K562 (cell line): ENCODE measurements around the gene SERPINA3. TPM values are rescaled to one million over a fixed set of nuclear protein-coding genes. Genes with fewer than 3 reads are reported as not detected.

Source experiments
- ATAC-seq: fragments of 200-7000 bp; cut with Tn5 transposase; 3 replicates; pipeline ENCODE4 v1.9.1; 2020; ENCODE audit warnings: moderate library complexity
- BruUV-seq: library from RNA; stranded (reverse); fragments of 400-500 nt; replicated peaks from 2 replicates; lab custom pipeline; 2021; lab: Mats Ljungman, UMichigan
- CTCF ChIA-PET: fragments of 300-600 bp; formaldehyde crosslinking; extraction: SDS; loops from one replicate; lab custom pipeline; 2021; ENCODE audit warnings: low intra/inter-chr PET ratio; lab: Yijun Ruan, JAX
- POLR2A ChIA-PET: fragments of 300-600, 350-650 bp; sonication (Branson Sonifier 250); formaldehyde crosslinking; extraction: SDS; loops from one replicate; lab custom pipeline; 2021; ENCODE audit warnings: antibody characterized with exemption, inconsistent platforms; lab: Yijun Ruan, JAX
- DNase-seq, 4 experiments: peaks; one replicate each; pipeline versions ENCODE4 v3.0.0 to v3.0.0-alpha.2; 2011 to 2018; ENCODE audit warnings: low spot score in 3 of 4, mixed read lengths in 3 of 4; ENCODE audit errors: extremely low read depth in 1 of 4
- FAIRE-seq: peaks from 2 replicates; lab custom pipeline; 2011; peaks lifted over from hg19 to GRCh38; lab: Jason Lieb, UNC
- H2AFZ ChIP-seq: 2 replicates; pipeline ENCODE4 v1.6.0; 2011; ENCODE audit warnings: low read depth, low read length, control low read depth, inconsistent platforms
- H3K27ac ChIP-seq: fragments of 200-600 bp; 3 replicates; pipeline ENCODE4 v1.8.0; 2011; ENCODE audit warnings: low read depth, mild to moderate bottlenecking, control low read depth, inconsistent platforms, low read length, moderate library complexity, mixed read lengths; ENCODE audit errors: extremely low read depth
- H3K27me3 ChIP-seq, 2 experiments: fragments of 300-600 bp in 1 of 2; 2 replicates in 1 of 2; 3 replicates in 1 of 2; pipeline versions ENCODE4 v1.6.0 to v1.8.0; 2011; ENCODE audit warnings: inconsistent platforms in 2 of 2, low read length in 2 of 2, mild to moderate bottlenecking in 1 of 2, mixed read lengths in 1 of 2, moderate library complexity in 1 of 2; ENCODE audit not compliant: control insufficient read depth in 2 of 2, insufficient read depth in 2 of 2
- H3K36me3 ChIP-seq: fragments of 300-600 bp; 3 replicates; pipeline ENCODE4 v1.8.0; 2011; ENCODE audit warnings: mild to moderate bottlenecking, low read length, inconsistent platforms; ENCODE audit not compliant: control insufficient read depth, insufficient read depth
- H3K4me1 ChIP-seq, 2 experiments: fragments of 200-600 bp in 1 of 2; replicated peaks in 1 of 2; 2 replicates in 1 of 2; 3 replicates in 1 of 2; pipeline versions ENCODE4 v1.5.1 to v1.8.0; 2011; ENCODE audit warnings: inconsistent platforms in 2 of 2, low read length in 2 of 2, mild to moderate bottlenecking in 1 of 2, mixed read lengths in 1 of 2, moderate library complexity in 1 of 2; ENCODE audit not compliant: control insufficient read depth in 2 of 2, insufficient read depth in 2 of 2
- H3K4me2 ChIP-seq: 2 replicates; pipeline ENCODE4 v1.6.1; 2011; ENCODE audit warnings: low read length, control low read depth, inconsistent platforms, mixed read lengths; ENCODE audit not compliant: insufficient read depth
- H3K4me3 ChIP-seq: fragments of 200-600 bp; sonication (generic), shearing (Covaris generic); 2 replicates; pipeline ENCODE4 v1.5.1; 2016; ENCODE audit warnings: control low read depth, inconsistent platforms
- H3K79me2 ChIP-seq: fragments of 200-600 bp; 3 replicates; pipeline ENCODE4 v1.8.0; 2011; ENCODE audit warnings: low read length, inconsistent platforms; ENCODE audit not compliant: control insufficient read depth, insufficient read depth
- H3K9ac ChIP-seq, 2 experiments: 2 replicates each; pipeline versions ENCODE4 v1.6.0 to v1.6.1; 2011; ENCODE audit warnings: low read depth in 2 of 2, low read length in 2 of 2, control low read depth in 1 of 2, inconsistent platforms in 1 of 2, mild to moderate bottlenecking in 1 of 2, mixed read lengths in 1 of 2; ENCODE audit not compliant: insufficient read depth in 1 of 2
- H3K9me1 ChIP-seq: one replicate; pipeline ENCODE4 v1.6.0; 2011; ENCODE audit warnings: inconsistent platforms, mild to moderate bottlenecking, low read length, moderate library complexity; ENCODE audit not compliant: control insufficient read depth, insufficient read depth
- H3K9me3 ChIP-seq: replicated peaks from 2 replicates; pipeline ENCODE4 v1.5.1; 2011; ENCODE audit warnings: low read depth, low read length, inconsistent platforms; ENCODE audit not compliant: control insufficient read depth, insufficient read depth
- H4K20me1 ChIP-seq: replicated peaks from 2 replicates; pipeline ENCODE4 v1.6.1; 2011; ENCODE audit warnings: low read length, inconsistent platforms, mixed read lengths; ENCODE audit not compliant: control insufficient read depth, insufficient read depth
- ASH1L ChIP-seq: fragments of 450-650 bp; IDR thresholded peaks from 2 replicates; pipeline ENCODE4 v1.6.1; 2018; ENCODE audit warnings: borderline replicate concordance, mild to moderate bottlenecking, low read depth; ENCODE audit not compliant: partially characterized antibody
- CAMTA2 ChIP-seq: fragments of 250-450 bp; sonication (Bioruptor Pico); conservative IDR thresholded peaks from 2 replicates; pipeline ENCODE4 v1.5.1; 2022
- EHMT2 ChIP-seq: fragments of 450-650 bp; IDR thresholded peaks from 2 replicates; pipeline ENCODE4 v1.6.1; 2018; ENCODE audit warnings: antibody characterized with exemption
- EP300 ChIP-seq: IDR thresholded peaks from 2 replicates; pipeline ENCODE4 v1.6.1; 2012; ENCODE audit warnings: low read length, improper control_type of control experiment
- MYNN ChIP-seq, 2 experiments: sonication (generic); formaldehyde crosslinking in 1 of 2; IDR thresholded peaks; 2 replicates each; pipeline versions ENCODE4 v1.5.0 to v1.6.1; 2016 to 2020; ENCODE audit warnings: antibody characterized with exemption in 1 of 2, missing genetic modification reagents in 1 of 2
- NFIC ChIP-seq: fragments of 450-650 bp; IDR thresholded peaks from 2 replicates; pipeline ENCODE4 v1.6.1; 2017; ENCODE audit warnings: mild to moderate bottlenecking, inconsistent platforms
- in situ Hi-C: fragments of 300-500 bp; cut with MboI; formaldehyde crosslinking; loops from 4 replicates; pipeline ENCODE4 v1.15.0; 2018; ENCODE audit warnings: inconsistent platforms, mixed read lengths
- intact Hi-C: fragments of 100-400 bp; cut with micrococcal nuclease; formaldehyde crosslinking; loops from 2 replicates; pipeline ENCODE4 v1.14.2; 2022
- polyA plus RNA-seq, 8 experiments: library from polyadenylated mRNA; depleted of rRNA in 4 of 8; stranded (reverse) in 5 of 8; unstranded in 3 of 8; fragments of >200 nt; fragmentation: Nextera tagmentation in 2 of 8; fragmentation: Illumina TruSeq in 1 of 8; extraction: Ambion mirVana in 2 of 8; extraction: Trizol in 1 of 8; gene quantifications; 2 replicates each; pipeline versions ENCODE4 v1.2.1 to v1.2.3, GENCODE V29; 2011 to 2014; ENCODE audit warnings: inconsistent platforms in 1 of 8, missing spikeins in 1 of 8
- total RNA-seq, 7 experiments: library from RNA; depleted of rRNA in 6 of 7; stranded (reverse); fragments of >200 nt in 6 of 7; fragmentation: Illumina TruSeq in 2 of 7; extraction: Trizol in 2 of 7; gene quantifications; 2 replicates each; pipeline versions ENCODE4 v1.2.1 to v1.2.3, GENCODE V29; 2011 to 2021; ENCODE audit warnings: low replicate concordance in 1 of 7
- TF ChIP-seq, protein P1 (sequence below), 2 experiments: fragments of 450-650 bp in 1 of 2; sonication (generic) in 1 of 2; formaldehyde crosslinking in 1 of 2; IDR thresholded peaks; 2 replicates each; pipeline versions ENCODE4 v1.7.1 to v1.9.0; 2016 to 2022; ENCODE audit warnings: inconsistent platforms in 1 of 2, mild to moderate bottlenecking in 1 of 2, missing genetic modification reagents in 1 of 2
- TF ChIP-seq, protein P2 (sequence below): sonication (generic); formaldehyde crosslinking; IDR thresholded peaks from 2 replicates; pipeline ENCODE4 v1.8.0; 2022; ENCODE audit warnings: mild to moderate bottlenecking, missing genetic modification reagents

SERPINA3 gene
- total and polyA plus RNA-seq, 9 of the 15 experiments (the other 6 are each of a cell fraction or from before 2014, with no cell fraction given): 2.3 TPM; not detected in 8

- no peak overlapping the region for H3K4me3 ChIP-seq
- H3K9me1 ChIP-seq: no peaks in the 10 kb centered on the region
- H4K20me1 ChIP-seq: no peaks in the 10 kb centered on the region
- H3K79me2 ChIP-seq: no peaks in the 10 kb centered on the region
- no peak overlapping the region for H2AFZ ChIP-seq
- no peak for TF ChIP-seq EHMT2
- no peak for TF ChIP-seq ASH1L
- TF ChIP-seq NFIC: peak; percentile 66
- no peak for TF ChIP-seq CAMTA2 (CRISPR knock-in tag)
- TF ChIP-seq, protein P1, sequence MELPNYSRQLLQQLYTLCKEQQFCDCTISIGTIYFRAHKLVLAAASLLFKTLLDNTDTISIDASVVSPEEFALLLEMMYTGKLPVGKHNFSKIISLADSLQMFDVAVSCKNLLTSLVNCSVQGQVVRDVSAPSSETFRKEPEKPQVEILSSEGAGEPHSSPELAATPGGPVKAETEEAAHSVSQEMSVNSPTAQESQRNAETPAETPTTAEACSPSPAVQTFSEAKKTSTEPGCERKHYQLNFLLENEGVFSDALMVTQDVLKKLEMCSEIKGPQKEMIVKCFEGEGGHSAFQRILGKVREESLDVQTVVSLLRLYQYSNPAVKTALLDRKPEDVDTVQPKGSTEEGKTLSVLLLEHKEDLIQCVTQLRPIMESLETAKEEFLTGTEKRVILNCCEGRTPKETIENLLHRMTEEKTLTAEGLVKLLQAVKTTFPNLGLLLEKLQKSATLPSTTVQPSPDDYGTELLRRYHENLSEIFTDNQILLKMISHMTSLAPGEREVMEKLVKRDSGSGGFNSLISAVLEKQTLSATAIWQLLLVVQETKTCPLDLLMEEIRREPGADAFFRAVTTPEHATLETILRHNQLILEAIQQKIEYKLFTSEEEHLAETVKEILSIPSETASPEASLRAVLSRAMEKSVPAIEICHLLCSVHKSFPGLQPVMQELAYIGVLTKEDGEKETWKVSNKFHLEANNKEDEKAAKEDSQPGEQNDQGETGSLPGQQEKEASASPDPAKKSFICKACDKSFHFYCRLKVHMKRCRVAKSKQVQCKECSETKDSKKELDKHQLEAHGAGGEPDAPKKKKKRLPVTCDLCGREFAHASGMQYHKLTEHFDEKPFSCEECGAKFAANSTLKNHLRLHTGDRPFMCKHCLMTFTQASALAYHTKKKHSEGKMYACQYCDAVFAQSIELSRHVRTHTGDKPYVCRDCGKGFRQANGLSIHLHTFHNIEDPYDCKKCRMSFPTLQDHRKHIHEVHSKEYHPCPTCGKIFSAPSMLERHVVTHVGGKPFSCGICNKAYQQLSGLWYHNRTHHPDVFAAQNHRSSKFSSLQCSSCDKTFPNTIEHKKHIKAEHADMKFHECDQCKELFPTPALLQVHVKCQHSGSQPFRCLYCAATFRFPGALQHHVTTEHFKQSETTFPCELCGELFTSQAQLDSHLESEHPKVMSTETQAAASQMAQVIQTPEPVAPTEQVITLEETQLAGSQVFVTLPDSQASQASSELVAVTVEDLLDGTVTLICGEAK (IDR thresholded peaks at IDR 0.05): peak; percentile 71
- TF ChIP-seq, protein P1 (CRISPR knock-in tag; IDR thresholded peaks at IDR 0.05): no peak
- TF ChIP-seq EP300: no peak
- TF ChIP-seq MYNN (IDR thresholded peaks at IDR 0.05): no peak
- TF ChIP-seq MYNN (CRISPR knock-in tag; IDR thresholded peaks at IDR 0.05): no peak
- TF ChIP-seq, protein P2, sequence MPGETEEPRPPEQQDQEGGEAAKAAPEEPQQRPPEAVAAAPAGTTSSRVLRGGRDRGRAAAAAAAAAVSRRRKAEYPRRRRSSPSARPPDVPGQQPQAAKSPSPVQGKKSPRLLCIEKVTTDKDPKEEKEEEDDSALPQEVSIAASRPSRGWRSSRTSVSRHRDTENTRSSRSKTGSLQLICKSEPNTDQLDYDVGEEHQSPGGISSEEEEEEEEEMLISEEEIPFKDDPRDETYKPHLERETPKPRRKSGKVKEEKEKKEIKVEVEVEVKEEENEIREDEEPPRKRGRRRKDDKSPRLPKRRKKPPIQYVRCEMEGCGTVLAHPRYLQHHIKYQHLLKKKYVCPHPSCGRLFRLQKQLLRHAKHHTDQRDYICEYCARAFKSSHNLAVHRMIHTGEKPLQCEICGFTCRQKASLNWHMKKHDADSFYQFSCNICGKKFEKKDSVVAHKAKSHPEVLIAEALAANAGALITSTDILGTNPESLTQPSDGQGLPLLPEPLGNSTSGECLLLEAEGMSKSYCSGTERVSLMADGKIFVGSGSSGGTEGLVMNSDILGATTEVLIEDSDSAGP: no peak
- H3K27me3 ChIP-seq: no peaks in the 10 kb centered on the region
- H3K27ac ChIP-seq: no peak overlapping the region
- intact Hi-C loops (no loop called here), in situ Hi-C loops (no loop called here)
- no peak overlapping the region for H3K9ac ChIP-seq
- H3K4me2 ChIP-seq: no peak overlapping the region
- CTCF ChIA-PET: no interaction called here
- FAIRE-seq: no peak
- no peak for DNase-seq
- BruUV-seq: no TSS peak
- no peaks in the 10 kb centered on the region for H3K9me3 ChIP-seq
- POLR2A ChIA-PET: no interaction called here
- no peaks in the 10 kb centered on the region for H3K4me1 ChIP-seq
- no peaks in the 10 kb centered on the region for H3K36me3 ChIP-seq
- no peak for ATAC-seq
Observed at GRCh38 chr14:94564381-94564780, 47.8 kb upstream of the SERPINA3 start.
